HL-60/S4 treated with retinoic acid at 250 ng/mL for 4 days and 3 days (cell line): ENCODE data around the gene PLA2G4F.

Experiments
- in situ Hi-C: fragments of 300-500 bp; cut with MboI; formaldehyde crosslinking; loops from 2 replicates; pipeline ENCODE4 v1.7.0; 2022; ENCODE audit warnings: low sequenced_read_pairs

The PLA2G4F gene

GRCh38 chr15:42166225-42166940, 9.9 kb upstream of the PLA2G4F start:
- in situ Hi-C loops = no loop called here

- in situ Hi-C loops = no loop called here
These were observed 8.7 kb upstream of the PLA2G4F start for GRCh38 chr15:42165106-42165505.

GRCh38 chr15:42163947-42164550, 7.6 kb upstream of the PLA2G4F start:
- in situ Hi-C loops = no loop called here

DNA sequence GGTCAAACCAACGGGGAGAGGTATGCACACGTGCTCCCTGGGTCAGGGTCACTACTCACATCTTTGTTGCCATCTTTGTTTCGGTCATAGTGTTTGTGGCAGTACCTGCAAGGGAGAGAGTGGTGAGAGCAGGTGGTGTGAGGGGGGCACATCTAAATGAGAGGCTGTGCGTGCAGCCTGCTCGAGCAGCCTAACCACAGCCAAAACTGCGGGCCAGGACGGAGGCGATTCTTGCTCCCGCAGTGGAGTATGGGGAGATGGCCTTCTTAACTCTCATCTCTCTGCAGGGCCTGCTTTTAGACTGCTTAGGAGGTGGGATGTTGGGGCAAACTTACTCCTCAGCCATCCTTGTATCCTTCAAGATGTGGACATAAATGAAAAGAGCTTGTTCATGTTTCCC, 6.9 kb upstream of the PLA2G4F start:
- in situ Hi-C loops = no loop called here

DNA sequence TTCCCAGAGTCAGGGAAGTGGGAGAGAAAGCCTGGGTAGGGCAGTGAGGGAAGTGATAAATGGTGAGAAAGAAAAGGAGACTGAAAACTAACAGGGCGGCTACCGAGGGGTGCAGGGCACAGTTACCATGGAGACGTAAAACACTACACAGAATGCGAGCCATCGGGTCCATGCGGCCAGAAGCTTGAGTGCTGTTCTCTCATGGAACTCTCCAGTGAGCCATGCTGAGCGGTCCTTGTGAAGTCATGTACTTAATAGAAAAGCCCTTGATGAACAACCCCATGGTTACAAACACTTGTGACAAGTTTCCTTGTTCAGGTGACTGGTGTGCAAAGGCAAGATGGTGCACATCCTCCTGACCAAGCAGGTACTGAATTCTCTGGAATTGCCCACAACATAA, 3.7 kb upstream of the PLA2G4F start:
- in situ Hi-C loops = no loop called here

GRCh38 chr15:42159381-42160015, 3.1 kb upstream of the PLA2G4F start:
- in situ Hi-C loops = no loop called here

- in situ Hi-C loops = no loop called here
These were observed 2.5 kb upstream of the PLA2G4F start for GRCh38 chr15:42158941-42159340.

- in situ Hi-C loops = no loop called here
These were observed 1.7 kb upstream of the PLA2G4F start for GRCh38 chr15:42157981-42158765.

- in situ Hi-C loops = no loop called here
These were observed 945 bp upstream of the PLA2G4F start for GRCh38 chr15:42157381-42157780.

DNA sequence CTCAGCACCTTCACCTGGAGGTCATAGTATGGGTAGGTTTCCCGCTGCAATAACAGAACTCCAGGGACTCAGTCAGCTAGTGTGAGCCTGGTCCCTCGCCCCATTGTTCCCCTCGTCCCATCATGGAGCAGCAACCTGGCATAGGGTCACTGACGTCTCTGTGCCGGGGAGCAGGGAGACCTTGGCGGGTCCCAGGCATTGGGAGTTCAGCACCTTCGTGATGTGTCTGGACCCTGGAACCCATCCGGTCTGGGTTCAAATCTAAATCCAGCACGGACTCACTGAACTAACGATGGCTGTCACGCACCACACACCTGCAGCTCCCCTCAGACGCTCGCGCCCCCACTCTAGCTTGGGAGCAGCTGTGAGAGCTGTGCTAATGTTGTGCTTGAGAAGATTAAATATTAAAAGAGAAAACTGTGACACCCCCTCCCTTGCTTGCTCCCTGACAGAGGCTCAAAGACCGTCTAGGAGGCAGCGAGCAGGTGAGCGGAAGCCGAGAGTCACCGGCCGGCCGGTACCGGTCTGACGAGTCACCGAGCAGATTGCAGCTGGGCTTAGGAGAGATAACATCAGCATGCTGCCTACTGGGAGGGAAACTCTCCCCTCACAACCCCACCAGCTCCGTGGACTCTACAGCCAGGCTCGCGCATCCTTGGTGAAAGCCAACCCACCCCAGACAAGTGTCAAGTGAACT, 742 bp downstream of the PLA2G4F start:
- in situ Hi-C loops = no loop called here

DNA sequence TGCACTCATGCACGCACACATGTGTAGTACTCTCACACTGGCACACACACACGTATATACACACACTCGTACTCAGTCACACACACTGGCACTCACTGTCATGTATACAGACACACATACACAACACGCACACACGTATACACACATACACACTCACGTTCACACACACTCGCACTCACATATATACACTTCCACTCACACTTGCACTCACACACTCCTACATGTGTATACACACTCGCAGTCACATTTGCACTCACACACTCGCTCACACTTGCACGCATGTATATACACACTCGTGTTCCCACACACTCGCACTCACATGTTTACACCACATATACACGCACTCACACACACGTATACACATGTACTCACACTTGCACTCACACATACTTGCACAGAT, 1.5 kb downstream of the PLA2G4F start:
- in situ Hi-C loops = no loop called here

DNA sequence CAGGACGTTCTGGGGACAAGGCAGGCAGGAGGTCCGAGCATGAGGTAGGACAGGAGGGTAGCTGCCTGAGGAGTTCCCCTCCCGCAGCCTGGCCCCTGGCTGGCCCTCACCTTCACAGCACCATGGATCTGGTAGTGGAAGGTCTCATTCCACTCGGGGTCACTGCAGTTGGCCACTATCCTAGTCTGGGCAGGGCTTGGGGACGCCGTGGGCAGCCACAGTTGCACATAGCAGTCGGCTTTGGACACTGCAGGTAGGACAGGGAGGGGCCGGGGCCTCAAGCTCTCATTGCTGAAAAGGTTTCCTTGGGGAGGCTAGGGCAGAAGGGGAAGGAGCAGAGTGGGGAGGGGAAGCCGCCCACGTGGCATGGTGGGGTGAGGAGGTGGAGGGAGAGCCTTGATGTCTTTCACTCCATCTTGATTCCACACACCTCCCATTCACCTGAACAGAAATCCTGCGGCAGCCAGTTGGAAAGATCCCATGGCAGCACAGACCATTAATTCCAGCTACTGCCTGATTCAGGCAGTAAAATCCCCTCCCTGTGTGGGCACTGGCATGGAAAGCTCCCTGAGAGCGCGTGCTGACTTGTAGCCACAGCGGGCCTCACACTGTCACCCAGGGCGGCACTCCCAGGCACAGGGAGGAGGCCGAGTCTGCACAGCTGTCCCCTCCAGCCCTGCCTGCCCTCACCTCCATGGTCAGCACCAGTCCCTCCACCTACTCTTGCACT, 2.1 kb downstream of the PLA2G4F start:
- in situ Hi-C loops = no loop called here

- in situ Hi-C loops = no loop called here
These were observed 2.6 kb downstream of the PLA2G4F start for GRCh38 chr15:42153874-42154211.

DNA sequence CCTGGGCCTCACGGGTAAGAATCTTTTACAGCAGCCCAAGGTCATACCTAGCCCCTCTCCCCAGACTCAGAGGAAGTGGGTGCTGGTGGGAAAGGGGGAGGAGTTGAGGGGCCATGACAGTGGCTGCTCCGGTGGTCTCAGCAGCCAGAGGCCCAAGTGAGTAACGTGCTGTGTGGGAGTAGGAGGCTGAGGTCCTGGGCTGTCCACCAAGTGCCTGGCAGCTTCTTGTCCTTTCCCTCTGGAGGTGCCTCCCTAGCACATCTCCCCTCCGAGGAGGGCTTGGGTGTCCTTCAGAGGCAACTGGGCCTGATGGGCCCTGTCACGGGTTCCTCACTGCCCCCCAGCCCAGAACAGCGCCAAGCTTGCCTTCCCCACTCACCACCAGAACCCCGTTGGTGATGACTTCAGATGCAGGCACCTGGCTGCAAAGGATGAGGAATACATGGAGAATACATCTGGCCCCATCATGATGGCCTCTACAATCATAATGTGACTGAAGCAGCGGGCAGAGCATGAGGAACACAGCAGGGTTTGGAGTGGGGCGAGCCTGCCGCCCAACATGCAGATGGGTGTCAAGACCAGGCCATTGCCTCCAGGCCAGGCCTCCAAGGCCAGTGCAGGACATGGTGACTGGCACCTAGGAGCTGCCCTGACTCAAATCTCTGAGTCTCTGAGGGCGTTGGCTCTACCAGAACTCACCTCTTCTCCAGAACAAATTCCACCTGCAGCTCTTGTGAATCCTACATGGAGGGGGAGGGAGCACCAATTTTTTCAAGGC, 3.3 kb downstream of the PLA2G4F start:
- in situ Hi-C loops = no loop called here

- in situ Hi-C loops = no loop called here
These were observed 4.1 kb downstream of the PLA2G4F start for GRCh38 chr15:42152196-42152920.

DNA sequence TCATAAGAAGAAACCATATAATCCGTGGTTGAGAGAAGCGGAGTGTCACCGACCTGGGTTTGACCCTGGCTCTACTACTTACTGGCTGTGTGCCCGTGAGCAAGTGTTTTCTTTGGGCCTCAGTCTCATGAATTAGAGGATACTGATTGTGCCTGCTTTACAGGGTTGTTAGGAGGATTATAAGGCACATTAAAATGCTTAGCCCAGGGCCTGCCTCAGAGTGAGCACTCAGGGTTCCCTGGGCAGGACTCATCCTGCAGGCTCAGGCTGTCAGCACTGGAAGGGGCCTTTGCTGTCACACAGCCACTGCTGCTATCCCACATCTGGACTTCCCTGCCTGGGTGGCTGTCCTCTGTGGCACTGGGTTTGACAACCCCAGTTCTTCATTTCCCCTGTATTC, 4.7 kb downstream of the PLA2G4F start:
- in situ Hi-C loops = no loop called here

DNA sequence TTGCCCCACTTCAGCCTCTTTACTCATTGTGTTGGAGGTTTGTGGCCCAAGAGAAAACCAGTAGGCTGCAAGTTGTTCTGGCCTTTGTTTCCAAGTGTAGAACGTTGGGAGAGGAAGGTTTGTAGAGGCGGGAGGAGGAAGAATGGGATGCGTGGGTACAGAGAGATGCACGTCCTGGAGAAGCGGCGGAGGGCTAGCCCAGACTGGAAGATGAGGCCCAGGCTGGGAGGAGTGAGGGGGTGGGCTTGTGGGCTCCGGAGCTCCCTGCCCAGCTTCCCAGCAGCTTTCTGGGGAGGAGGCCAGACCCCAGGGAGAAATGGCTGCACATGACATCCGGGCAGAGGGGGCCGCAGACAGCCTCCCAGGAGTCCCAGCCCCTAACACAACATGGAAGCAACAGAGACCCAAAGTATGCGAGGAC, 5.3 kb downstream of the PLA2G4F start:
- in situ Hi-C loops = no loop called here

- in situ Hi-C loops = no loop called here
These were observed 6.0 kb downstream of the PLA2G4F start for GRCh38 chr15:42150219-42150970.
